ENCODE data around the gene DUSP22.

The DUSP22 gene

DNA sequence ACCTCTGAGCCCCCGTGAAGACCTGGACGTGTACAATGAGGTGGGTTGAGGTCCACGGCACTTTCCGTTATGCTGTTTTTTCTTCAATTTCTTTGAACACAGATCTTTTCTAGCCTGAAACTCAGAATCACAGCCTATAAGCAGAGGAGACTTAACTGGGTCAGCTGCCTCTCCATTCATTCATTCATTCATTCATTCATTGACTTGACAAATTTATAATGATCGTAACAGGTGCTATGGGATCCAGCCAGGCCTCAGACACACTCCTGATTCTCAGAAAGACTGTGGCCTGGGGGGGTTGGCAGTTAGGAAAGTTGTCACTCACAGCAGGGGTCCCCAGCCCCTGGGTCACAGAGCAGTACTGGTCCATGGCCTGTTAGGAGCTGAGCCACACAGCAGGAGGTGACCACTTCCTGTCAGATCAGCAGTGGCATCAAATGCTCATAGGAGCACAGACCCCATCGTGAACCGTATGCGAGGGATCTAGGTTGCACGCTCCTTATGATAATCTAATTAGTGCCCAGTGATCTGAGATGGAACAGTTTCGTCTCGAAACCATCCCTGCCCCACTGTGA lies 60.7 kb downstream of the DUSP22 start:
- DNase-seq (ENCODE audit: low spot score), result no peak

DNA sequence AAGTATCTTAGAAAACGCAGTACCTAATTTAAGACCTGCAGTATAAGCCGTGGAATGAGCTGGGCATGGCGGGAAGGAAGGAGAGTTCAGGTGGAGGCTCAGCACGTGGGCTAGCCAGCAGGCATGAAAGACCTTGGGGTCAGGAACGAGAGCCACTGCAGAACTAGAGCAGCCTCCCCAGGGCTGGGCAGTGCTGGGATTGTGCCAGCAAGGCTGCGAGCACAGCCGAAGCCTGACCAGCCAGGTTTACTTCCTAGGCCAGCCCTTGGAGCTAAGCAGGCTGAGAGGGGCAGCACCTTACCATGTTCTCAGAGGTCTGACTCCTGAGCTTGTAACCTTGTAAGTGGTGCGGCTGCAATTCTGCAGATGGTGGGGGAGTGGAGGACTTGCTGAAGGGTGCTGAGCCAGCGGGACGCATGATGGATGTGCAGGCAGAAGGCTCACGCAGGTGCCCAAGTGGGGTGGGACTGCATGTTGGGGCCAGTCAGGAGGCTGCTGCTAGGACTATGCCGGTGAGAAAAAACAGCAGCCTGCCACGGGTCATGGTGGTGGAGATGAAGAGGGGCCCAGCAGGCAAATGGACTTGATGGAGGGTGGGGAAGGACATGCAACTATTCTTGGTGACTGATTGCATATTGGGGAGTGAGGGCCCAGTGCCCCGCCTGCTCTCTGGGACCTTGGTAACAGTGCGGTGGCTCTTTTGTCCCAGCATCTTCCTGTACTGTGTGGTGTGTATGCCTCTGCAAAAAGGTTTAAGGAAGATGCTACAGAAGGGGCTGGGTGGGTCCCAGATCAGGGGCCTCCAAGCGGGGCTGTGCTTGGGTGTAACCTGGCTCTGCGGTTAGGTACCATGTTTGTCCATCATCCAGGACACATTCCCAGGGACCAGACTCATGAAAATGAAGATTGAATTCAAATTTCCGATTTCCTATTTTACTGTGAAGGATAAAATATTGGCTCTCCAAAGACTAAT lies 61.6 kb downstream of the DUSP22 start:
- DNase-seq (ENCODE audit: low spot score), result no peak

DNA sequence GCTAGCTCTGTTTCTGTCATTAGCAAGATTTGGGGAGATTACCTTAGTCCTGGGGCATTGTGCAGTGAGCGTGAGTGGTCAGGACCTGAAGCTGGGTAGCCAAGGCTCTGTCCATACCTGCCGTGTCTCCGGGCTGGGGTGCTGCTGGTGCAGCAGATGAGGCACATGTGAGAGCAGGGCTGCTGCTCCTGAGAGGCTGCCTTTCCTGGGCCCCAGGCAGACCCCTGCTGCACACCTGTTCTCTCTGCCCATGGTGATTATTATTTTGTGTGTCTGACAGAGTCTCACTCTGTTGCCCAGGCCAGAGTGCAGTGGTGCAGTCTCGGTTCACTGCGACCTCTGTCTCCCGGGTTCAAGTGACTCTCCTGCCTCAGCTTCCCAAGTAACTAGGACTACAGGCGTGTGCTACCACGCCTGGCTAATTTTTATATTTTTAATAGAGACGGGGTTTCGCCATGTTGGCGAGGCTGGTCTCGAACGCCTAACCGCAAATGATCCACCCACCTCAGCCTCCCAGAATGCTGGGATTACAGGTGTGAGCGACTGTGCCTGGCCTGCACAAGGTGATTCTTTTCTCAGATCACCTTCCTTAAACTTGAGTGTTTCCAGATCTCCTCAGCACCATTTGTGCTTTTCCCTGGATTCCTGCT lies 62.5 kb downstream of the DUSP22 start:
- no peak for DNase-seq (ENCODE audit: low spot score)

DNA sequence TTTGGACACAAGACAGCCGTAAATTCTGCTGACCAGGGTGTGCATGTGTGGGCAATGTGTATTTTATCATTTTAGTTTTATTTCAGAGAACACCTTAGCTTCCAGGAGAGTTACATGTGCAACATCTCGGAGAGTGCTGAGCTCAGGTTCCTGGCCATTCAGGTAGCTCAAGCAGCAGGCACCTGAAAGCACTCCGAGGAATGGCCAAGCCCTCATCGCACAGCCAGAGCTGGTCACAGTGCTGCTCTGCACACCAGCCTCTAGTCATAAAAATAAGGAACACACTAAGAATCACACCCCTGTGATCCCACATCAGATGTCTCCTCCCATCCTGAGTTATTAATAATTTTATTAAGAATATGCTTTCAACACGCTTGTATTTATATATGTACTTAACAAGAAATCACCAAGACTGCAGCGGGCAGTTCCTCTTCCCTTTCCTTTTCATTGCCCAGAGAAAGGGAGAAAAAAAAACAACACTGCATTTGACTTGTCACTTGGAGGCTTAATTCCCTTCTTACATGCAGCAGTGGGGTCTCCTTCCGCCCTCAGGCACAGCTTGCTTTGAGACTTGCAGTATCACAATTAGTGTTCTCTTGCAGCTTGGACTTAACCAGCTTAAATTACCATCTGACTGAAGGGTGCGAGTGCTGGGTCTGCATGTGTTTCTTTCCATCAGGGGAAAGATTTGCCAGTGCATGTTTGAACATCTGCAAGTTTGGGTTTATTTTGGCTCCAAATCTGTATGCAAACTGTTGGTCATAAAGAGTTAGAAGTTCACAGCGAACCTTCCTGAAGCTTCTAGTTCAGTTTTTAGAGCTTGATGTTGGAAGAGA lies 63.3 kb downstream of the DUSP22 start:
- no peak for DNase-seq (ENCODE audit: low spot score)

DNA sequence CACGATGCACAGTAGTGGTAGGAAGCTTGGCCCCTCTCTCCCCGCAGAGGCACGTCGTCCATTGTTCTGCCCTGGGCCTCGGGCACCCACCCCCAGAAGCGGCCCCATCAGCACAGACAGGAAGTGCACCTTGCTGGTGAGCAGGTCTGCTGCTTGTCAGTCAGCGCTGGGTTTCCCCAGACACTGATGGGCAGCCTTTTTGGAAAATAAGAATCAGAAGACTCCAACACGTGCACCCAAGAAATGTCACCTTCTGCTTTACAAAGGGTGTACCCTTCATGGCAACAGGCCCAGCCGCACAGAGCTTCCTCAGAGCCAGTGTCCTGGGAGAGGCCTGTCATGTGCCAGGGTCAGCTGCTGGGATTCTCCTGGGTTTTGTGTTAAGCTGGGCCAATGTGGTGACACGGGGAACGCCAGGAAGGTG lies 64.6 kb downstream of the DUSP22 start:
- no peak for DNase-seq (ENCODE audit: low spot score)

DNA sequence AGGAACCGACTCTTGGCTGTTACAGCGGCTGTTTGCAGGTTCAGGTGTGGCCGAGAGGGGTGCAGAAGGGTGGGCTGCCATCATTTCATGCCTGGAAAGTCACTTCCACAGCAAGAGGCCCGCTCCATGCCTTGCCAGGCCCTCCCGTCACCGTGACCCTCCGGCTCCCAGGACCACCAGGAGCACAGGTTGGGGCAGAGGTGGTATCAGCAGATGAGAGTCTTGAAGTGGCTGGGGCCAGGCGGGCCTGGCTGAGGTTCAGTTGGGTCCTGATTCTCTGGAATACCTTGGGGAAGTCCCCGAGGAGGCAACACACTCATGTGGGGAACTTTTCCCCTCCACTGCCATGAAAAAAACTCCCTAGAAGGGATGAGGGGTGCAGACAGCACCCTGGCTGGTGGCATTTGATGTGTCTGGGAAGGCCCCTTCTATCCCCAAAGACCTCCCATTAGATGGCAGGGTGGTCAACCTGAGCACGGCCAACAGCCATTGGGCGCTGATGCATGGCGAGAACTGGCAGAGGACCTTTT lies 65.0 kb downstream of the DUSP22 start:
- DNase-seq (ENCODE audit: low spot score), result no peak

DNA sequence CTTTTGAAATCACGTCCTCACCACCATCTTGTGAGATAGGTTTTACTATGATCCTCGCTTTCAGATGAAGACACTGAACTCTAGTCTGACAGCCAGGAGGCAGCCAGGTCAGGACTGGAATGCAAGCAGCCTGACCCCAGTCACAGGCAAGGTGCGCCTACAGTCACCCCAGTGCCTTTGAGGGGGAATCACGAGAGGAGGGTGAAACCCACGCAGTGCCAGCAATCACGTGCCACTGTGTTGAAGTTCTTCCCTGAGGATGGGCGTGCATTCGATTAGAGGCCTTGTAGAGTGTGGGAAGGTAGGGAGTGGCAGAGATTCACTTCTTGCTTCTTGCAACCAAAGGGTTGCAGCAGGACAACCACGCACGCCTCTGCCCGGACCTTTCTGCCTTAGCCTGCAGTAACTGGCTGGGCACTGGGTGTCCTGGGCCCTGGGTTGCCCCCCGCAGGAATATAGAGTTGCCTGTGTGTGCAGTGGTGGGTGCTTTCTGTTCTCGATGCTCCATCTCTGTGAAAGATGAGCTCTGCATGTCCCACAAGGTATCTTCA lies 65.6 kb downstream of the DUSP22 start:
- DNase-seq (ENCODE audit: low spot score), result no peak

DNA sequence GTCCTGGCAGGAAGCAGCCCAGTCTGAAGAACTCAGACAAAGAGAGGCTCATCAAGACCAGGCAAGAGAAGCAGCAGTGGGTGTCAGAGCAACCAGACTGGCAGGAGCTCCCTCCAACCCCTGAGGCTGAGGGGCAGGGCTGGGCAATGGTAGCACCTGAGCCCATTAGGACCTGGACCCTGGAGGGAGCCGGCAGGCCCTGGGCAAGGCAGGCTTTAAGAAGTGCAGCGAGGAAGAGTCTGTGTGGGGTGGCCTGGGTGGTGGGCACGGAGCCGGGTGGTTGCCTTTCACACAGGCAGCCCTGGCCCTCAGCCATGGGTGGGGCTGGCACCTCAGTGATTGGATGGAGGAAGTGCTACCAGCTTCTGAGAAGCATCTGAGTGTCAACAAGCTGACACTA lies 66.1 kb downstream of the DUSP22 start:
- DNase-seq (ENCODE audit: low spot score), result no peak

DNA sequence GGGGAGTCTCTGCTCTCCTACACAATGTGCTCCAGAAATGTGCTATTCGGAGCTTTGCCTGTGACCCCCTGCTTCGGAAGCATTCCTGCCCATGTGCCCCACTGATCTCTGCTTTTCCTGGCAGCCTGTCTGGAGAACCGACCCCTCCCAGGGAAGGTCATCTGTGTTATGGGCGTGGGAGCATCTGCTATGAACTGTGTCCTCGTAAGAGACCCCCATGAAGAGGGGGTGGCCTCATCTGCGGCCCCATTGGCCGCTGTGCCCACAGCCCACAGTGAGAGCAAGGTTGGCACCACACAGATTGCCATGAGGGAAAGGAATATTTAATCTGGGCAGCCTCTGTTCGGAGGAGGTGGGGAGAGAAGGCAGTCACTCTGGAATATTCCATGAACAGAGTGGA lies 66.6 kb downstream of the DUSP22 start:
- no peak for DNase-seq (ENCODE audit: low spot score)

DNA sequence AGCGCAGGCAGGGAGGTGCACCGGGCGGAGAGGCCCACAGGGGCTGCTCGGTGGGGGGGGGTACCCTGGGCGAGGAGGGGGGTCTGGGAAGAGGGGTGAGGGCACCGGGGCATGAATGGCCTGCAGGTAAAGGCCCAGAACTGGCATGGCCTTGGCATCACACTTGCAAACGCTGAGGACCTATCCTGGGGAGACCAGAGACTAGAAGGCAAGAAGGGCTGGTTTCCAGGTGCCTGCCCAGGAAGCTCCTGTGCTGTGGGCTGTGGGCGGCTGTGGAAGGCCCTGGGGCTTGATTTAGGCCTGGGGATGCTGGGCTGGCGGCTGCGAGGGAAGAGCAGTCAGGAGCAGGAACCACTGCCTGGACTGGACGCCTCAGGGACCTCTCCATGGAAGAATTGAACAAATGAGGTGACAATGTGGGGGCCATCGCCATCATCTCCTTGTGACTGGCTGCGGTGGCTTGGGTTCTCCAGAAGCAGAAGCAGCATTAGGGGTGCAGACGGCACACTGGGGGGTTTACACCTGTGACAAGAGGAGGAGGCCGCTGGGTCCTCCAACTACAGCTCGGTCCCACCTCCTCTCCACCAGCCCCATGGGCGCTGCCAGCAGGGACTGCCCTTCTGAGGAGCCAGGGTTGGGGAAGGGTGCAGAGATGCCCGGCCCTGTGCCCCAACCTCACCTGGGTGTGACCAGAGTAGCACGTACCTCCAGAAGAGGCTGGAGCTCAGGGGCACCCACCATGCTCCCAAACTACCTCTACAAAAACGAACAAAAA lies 67.2 kb downstream of the DUSP22 start:
- DNase-seq (ENCODE audit: low spot score), result no peak

DNA sequence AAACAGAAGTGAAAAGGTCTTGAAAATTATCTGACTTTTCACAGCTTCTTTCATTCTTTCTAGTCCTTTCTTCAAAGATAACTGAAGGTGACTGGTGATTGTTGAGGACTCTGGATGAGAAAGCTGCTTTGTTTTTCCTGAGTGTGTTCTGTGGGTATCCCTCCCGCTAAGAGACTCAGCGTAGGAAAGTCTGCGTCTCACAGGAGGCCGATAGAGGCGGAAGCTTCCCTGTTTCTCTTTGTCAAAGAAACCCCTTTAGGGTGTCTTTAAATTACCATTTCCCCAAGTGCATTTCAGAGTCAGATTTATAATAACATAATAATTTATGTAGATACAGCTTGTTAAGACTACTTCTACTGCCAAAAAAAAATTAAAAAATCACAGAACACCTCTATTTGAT lies 68.1 kb downstream of the DUSP22 start:
- DNase-seq (ENCODE audit: low spot score), result no peak

DNA sequence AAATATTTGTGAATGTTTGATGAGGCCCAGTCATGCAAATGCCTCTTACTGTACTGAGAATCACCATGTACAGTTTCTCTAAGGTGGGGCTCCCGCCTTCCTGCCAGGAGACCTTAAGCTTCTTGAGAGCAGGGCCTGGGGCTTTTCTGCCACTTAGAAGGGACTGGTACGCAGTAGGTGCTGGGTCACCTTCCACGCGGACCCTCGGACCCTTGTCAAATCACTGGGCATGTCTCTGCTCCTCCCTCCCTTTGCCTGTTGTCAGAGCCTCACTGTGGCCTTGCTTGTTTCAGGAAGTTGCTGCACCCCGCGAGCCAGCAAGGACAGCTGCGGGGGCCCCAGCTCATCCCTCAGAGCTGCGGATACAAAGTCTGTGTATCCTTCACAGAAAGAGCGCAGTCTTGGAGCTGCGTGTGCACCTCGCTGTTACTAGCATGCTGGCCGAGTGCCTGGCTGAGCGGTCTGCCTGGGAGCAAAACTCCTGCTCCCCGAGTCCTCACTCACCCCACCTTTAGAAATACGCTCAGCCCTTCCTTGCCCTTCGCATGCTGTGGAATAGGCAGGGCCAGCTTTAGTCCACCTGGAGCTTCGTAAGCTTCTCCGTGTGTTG lies 68.6 kb downstream of the DUSP22 start:
- DNase-seq (ENCODE audit: low spot score), result no peak

DNA sequence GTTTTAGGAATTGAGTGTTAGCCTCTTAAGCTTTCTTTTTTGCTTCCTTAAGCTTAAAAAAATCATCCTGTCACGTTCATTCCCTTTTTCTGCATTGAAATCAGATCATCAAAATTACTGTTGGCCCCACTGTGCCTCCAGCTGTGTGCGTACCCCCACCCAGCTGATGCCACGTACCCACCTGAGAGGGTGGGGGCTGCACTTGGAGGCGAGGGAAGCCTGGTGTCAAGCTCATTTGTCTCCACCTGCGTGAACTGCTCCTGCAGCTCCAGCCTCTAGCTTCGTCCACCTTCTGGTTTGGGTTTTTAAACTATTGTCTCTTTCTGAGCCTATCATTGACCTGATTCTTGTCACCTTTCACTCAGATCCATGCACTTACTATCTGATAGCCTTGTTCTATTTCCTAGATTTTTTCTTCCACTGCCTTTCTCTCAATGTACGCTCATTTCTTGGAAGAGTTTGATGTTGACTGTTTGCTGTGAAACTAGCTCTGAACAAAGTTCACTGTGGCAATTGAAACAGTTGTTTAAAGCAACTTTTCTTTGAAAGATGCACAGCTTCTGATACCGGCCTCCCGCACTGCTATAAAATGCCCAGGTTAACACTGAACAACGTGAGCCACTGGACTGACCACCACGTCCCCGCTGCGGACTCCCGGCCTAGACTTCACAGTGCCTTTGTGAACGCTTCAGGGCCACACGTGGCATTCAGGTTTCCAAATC lies 69.3 kb downstream of the DUSP22 start:
- no peak for DNase-seq (ENCODE audit: low spot score)

DNA sequence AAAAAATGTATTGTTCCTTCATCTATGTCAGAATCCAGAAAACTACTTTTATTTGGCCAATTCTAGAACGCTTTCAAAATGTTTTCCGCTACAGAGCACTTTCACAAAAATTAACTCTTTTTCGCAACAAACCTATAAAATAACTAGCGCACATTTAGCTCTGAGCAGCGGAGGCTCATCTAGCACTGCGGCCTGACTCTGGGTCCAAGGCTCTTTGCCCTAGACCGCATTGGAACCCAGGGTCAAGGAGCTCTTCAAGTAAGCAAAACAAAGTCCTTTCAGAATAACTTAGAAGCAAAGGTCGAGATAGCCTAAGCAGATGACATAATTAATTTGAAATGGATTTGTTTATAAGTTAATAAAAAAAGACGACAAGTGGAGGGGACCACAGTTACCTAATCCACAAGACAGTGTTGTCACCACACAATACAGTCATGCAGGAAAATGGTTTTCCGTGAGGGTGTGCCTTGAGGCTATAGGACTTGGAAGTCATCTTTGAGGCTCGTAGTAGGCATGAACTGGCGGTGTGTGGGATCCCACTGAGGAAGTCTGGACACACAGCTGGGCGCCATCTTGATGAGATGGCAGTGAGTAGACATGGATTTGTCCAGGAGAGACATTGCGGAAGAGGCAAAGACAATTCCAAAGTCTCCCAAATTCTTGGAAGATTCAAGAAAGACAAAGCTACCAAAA lies 70.1 kb downstream of the DUSP22 start:
- DNase-seq (ENCODE audit: low spot score), result no peak

DNA sequence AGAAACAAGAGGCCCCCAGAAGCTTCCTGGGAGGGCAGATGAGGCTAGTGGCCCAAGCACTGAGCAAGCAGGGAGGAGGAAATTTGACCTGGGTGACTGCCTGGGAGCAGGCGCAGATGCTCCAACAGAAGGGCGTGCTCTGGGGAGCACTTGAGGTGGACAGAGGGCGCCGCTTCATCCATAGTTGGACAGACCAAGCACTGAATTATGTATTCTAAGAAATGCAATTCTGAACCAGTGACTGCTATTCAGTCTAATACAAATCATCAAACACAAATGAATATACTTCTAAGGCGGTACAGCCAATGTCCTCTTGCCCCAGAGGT lies 70.6 kb downstream of the DUSP22 start:
- DNase-seq (ENCODE audit: low spot score), result no peak

DNA sequence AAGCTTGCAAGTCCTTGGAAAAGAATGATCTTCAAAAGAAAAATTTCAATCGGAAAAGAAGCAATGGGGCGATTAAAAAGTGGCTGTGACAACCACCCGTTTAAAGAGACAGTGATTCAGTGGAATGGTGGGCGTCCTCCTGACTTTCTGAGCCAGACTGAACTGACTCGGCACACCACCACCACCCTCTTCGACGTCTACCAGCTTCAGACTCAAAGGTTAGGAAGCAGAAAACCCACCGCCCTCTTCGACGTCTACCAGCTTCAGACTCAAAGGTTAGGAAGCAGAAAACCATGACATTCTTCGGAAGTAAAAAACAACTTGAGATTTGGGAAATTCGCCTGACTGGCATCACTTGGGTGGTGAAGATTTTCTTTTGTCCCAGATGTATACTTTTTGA lies 71.0 kb downstream of the DUSP22 start:
- no peak for DNase-seq (ENCODE audit: low spot score)

DNA sequence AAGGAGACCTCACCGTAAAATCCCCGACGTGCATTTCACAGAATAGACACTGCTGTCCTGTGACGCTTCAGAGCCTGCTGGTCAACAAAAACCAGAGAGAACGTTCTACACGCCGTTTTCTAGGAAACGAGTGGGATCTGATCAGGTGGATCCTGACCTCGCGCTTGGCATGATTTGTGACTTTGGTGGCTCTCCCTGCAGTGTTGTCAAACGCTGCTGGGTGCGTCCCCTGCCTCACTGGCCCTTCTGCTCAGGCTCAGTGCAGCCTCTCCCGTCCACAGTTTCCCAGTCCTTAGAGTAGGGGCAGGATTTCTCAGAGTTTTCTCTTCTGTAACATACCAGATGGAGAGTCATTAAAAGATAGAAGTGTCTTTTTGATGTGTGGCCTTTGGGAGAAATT lies 71.6 kb downstream of the DUSP22 start:
- DNase-seq (ENCODE audit: low spot score), result no peak

DNA sequence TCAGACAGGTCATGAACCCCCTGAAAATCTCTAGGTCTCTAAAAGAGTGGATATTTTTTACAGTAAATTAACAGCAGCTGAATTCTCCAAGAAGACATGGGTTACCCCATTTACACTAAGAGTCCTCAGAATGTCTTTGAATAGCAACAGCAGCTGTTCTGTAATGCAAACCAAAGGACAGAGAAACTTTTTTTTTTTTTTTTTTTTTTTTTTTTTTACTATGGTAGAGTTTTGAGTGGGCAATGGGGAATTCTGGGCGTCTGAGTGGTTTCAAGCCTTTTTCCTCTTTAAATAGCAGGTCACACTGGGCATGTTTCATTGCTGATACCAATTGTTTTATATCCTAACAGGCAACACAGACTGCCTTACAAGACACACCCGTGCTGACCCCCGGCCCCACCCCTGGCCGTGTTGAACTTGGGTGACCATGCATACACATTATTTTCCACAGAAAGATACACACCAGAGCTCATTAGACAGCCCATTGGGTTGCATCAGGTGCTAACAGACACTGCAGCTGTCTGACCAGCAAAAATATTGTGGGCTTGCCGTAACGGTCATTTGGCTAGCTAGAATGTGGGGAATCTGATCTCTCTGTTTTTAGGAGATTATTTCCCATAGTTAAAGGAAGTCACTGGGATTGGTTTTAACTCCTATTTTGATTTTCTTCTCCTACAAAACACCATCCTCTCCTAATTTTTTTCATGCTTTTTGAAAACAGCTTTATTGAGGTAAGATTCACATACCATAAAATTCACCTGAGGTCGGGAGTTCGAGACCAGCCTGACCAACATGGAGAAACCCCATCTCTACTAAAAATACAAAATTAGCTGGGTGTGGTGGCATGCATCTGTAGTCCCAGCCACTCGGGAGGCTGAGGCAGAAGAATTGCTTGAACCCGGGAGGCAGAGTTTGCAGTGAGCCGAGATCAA lies 72.6 kb downstream of the DUSP22 start:
- DNase-seq (ENCODE audit: low spot score), result no peak

Measured in Ammon's horn (tissue), 1 donor.